ENCODE data around the gene KIF18A. TPM values are rescaled to one million over a fixed set of nuclear protein-coding genes. Genes with fewer than 3 reads are reported as not detected.

The KIF18A gene
- polyA plus RNA-seq, 1 experiment: 5.0 TPM

DNA sequence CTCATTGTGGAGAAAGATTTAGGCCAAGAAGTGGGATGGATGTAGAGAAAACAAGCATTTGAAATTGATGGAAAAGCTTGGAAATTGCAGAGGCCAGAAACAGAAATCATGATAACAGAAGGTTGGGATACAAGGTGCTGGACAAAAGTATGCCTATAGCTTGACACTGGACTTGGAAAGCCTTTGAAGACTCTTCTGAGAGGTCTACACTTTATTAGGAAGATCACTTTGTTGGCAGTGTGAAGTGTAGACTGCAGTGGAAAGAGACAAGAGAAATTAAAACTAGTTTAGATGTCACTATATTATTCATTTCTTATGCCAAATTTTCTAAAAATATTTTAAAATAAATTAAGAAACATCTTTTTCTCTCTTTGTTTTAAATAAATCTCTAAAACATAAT, 59.1 kb downstream of the KIF18A start:
- no peak for DNase-seq (ENCODE audit: low read depth)
- Histone ChIP-seq H3K27me3 (ENCODE audit: control insufficient read depth, insufficient read depth, low read length) (no peaks in the 10 kb centered on the region), H3K36me3 (ENCODE audit: control insufficient read depth, insufficient read depth, low read length) (no peaks in the 10 kb centered on the region), H3K4me3 (ENCODE audit: low read depth, low read length) (no peak overlapping the region)
- ChIA-PET POLR2A (no interaction called here), CTCF (interaction anchor here (1.2 kb wide), 1 partner anchor 332 kb away, joined by 3 read pairs; no protein-coding TSS in a partner anchor)
- TF ChIP-seq, protein P1, sequence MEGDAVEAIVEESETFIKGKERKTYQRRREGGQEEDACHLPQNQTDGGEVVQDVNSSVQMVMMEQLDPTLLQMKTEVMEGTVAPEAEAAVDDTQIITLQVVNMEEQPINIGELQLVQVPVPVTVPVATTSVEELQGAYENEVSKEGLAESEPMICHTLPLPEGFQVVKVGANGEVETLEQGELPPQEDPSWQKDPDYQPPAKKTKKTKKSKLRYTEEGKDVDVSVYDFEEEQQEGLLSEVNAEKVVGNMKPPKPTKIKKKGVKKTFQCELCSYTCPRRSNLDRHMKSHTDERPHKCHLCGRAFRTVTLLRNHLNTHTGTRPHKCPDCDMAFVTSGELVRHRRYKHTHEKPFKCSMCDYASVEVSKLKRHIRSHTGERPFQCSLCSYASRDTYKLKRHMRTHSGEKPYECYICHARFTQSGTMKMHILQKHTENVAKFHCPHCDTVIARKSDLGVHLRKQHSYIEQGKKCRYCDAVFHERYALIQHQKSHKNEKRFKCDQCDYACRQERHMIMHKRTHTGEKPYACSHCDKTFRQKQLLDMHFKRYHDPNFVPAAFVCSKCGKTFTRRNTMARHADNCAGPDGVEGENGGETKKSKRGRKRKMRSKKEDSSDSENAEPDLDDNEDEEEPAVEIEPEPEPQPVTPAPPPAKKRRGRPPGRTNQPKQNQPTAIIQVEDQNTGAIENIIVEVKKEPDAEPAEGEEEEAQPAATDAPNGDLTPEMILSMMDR (IDR thresholded peaks at IDR 0.05; ENCODE audit: insufficient read depth, low read depth, low read length): no peak

DNA sequence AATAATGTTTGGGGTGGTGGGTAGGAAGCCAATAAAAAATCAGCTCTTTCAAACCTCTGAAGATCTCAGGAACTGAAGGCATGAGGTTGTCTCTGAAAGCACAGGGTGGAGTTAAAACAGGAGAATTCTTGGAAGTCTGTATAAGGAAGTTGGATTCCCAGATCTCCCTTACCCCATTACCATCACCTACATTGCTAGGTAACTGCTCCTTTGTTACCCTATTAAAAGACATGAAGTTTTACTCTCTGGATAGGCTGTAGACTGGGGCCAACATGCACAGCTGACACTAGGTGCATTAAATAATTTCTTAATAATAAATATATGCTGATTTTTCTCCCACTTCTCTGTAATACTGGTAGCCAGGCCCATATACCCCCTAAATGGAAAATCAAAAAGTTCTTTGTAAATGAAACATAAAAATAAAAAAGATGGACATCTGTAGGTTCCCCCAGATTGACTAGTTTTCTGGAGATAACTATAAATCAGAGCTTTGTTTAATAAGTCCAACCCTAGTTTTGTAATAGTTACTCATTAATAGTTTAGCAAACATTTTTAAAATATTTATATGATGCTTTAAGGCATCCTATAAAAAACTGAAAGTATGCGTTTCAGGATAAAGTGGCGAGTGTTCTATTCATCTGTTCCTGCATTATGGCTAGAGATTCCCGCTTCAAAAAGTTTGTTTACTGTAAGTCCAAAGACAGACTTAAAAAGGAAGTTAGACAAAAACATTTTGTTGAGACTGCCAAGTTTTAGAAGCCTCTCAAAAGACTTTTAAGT, 63.8 kb downstream of the KIF18A start:
- Histone ChIP-seq H3K4me3 (ENCODE audit: low read depth, low read length) (no peak overlapping the region), H3K36me3 (ENCODE audit: control insufficient read depth, insufficient read depth, low read length) (no peaks in the 10 kb centered on the region), H3K27me3 (ENCODE audit: control insufficient read depth, insufficient read depth, low read length) (no peaks in the 10 kb centered on the region)
- ChIA-PET CTCF (no interaction called here), POLR2A (interaction anchor here (0.6 kb wide), 1 partner anchor 271 kb away, joined by 3 read pairs; no protein-coding TSS in a partner anchor)
- TF ChIP-seq, protein P1 (IDR thresholded peaks at IDR 0.05; ENCODE audit: insufficient read depth, low read depth, low read length): no peak
- DNase-seq (ENCODE audit: low read depth): no peak

DNA sequence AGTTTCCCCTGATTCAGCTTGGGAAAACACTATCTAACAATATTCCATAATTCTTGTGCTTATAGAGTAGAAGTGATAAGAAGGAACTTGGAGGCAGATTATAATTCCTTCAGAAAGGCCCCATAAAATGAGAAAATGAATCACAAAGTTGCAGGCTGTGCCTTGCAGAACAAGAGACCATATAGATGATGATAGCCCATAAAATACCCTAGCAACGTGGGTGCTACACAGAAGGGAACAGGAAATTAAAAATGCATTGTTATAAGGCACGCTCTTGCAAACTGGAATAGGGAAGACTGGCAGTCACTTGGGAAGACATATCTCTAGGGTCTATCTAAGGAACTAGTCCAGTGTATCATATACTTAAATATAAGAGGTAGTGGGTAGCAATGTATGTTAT, 67.6 kb downstream of the KIF18A start:
- Histone ChIP-seq H3K36me3 (ENCODE audit: control insufficient read depth, insufficient read depth, low read length) (no peaks in the 10 kb centered on the region), H3K4me3 (ENCODE audit: low read depth, low read length) (no peak overlapping the region), H3K27me3 (ENCODE audit: control insufficient read depth, insufficient read depth, low read length) (no peaks in the 10 kb centered on the region)
- TF ChIP-seq, protein P1 (IDR thresholded peaks at IDR 0.05; ENCODE audit: insufficient read depth, low read depth, low read length): no peak
- ChIA-PET CTCF (interaction anchor here (1.0 kb wide), 1 partner anchor 14 kb away, joined by 3 read pairs; no protein-coding TSS in a partner anchor), POLR2A (no interaction called here)
- DNase-seq (ENCODE audit: low read depth): no peak

DNA sequence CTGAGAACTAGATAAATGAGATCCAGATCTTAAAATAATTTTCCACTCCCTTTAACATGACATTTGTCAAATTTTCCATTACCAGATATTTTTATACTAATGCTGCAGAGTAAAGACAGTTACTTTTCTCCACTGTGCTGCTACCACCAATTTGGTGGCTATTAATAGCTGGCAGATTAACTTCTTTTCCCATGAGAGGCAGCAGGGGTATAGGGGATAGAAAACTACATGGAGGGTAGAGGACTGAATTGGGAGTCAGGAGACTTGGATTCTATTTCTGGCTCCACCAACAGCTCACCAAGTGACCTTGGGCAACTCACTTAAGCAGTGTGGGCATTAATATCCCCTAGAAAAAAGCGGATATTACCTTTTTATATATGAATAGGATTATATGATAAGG, 69.2 kb downstream of the KIF18A start:
- H3K36me3 ChIP-seq (ENCODE audit: control insufficient read depth, insufficient read depth, low read length): no peaks in the 10 kb centered on the region
- H3K4me3 ChIP-seq (ENCODE audit: low read depth, low read length): no peak overlapping the region
- ChIA-PET CTCF (no interaction called here), POLR2A (no interaction called here)
- DNase-seq (ENCODE audit: low read depth): no peak
- no peaks in the 10 kb centered on the region for H3K27me3 ChIP-seq (ENCODE audit: control insufficient read depth, insufficient read depth, low read length)
- TF ChIP-seq, protein P1 (IDR thresholded peaks at IDR 0.05; ENCODE audit: insufficient read depth, low read depth, low read length): no peak

DNA sequence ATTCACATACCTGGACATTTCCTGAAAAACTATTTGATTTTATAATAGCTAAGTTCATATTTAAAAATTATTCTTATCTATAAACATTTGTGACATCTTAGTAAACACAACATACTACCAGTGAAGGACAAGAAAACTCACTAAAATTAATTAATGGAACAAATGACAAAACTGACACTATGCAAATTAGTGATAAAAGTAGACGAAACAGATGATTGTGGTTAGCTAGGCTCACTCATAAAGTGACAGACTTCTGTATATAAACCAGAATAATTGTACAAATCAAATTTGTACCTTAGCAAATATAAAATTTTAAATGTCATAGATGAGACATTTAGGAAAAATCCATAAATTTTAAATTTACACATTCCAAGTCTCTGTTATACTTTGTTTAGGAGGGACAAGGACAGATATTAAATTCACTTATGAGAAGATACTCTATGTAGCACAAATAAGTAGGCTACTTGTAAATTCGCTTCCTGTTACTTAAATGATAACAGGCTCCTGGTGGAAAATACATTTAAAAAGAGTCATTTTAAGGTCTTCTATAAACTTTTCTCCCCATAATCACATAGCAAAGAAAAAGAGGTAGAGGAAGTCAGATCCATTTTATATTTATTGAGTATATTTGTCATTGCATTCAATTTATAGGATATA, 81.2 kb downstream of the KIF18A start:
- Histone ChIP-seq H3K4me3 (ENCODE audit: low read depth, low read length) (no peak overlapping the region), H3K27me3 (ENCODE audit: control insufficient read depth, insufficient read depth, low read length) (no peaks in the 10 kb centered on the region), H3K36me3 (ENCODE audit: control insufficient read depth, insufficient read depth, low read length) (no peaks in the 10 kb centered on the region)
- DNase-seq (ENCODE audit: low read depth): no peak
- ChIA-PET CTCF (interaction anchor here (1.1 kb wide), 1 partner anchor 13 kb away, joined by 3 read pairs; no protein-coding TSS in a partner anchor), POLR2A (no interaction called here)
- TF ChIP-seq, protein P1 (IDR thresholded peaks at IDR 0.05; ENCODE audit: insufficient read depth, low read depth, low read length): no peak
